Measurements from ENCODE around the gene ARGLU1. TPM values are rescaled to one million over a fixed set of nuclear protein-coding genes. Genes with fewer than 3 reads are reported as not detected.

ARGLU1 gene
- total RNA-seq, 1 experiment from 2014 or later = 31.8 TPM

- H3K36me3 ChIP-seq (ENCODE audit: low read depth, low read length) = no peaks in the 10 kb centered on the region
- ChIA-PET CTCF (no interaction called here), POLR2A (ENCODE audit: unreplicated experiment) (no interaction called here)
- H3K9me2 ChIP-seq (replicated peaks; ENCODE audit: low read length) = no peaks in the 10 kb centered on the region
- DNase-seq = no peak
- intact Hi-C loops (cut with micrococcal nuclease) = no loop called here
- no peak overlapping the region for H2AFZ ChIP-seq (ENCODE audit: low read length)
- H3K79me2 ChIP-seq (ENCODE audit: low read length) = no peaks in the 10 kb centered on the region
- no peak for ATAC-seq
- no peaks in the 10 kb centered on the region for H3F3A ChIP-seq (ENCODE audit: low read length, unreplicated experiment)
- H3K27ac ChIP-seq (ENCODE audit: low read length) = no peak overlapping the region
- no peaks in the 10 kb centered on the region for H3K27me3 ChIP-seq (ENCODE audit: low read length)
- TF ChIP-seq EZH2 (IDR thresholded peaks at IDR 0.05; ENCODE audit: low read length, unreplicated experiment) (no peak), CTCF (conservative IDR thresholded peaks at IDR 0.05; ENCODE audit: low read depth, low read length) (no peak), EZH2phosphoT487 (IDR thresholded peaks at IDR 0.05; ENCODE audit: borderline replicate concordance, low read length) (no peak)
- no peak overlapping the region for H3K4me3 ChIP-seq (ENCODE audit: low read length)
- no TSS peak for BruUV-seq (replicated peaks)
- H3K9me3 ChIP-seq (ENCODE audit: low read length) = no peaks in the 10 kb centered on the region
- H3K4me2 ChIP-seq (ENCODE audit: low read length) = no peak overlapping the region
- no peaks in the 10 kb centered on the region for H4K20me1 ChIP-seq (ENCODE audit: low read length)
- H3K9ac ChIP-seq (ENCODE audit: low read length) = no peak overlapping the region
- H3K4me1 ChIP-seq (ENCODE audit: insufficient read depth, low read length) = no peaks in the 10 kb centered on the region
Measured at GRCh38 chr13:106597186-106597585, 29.2 kb upstream of the ARGLU1 start.

DNA sequence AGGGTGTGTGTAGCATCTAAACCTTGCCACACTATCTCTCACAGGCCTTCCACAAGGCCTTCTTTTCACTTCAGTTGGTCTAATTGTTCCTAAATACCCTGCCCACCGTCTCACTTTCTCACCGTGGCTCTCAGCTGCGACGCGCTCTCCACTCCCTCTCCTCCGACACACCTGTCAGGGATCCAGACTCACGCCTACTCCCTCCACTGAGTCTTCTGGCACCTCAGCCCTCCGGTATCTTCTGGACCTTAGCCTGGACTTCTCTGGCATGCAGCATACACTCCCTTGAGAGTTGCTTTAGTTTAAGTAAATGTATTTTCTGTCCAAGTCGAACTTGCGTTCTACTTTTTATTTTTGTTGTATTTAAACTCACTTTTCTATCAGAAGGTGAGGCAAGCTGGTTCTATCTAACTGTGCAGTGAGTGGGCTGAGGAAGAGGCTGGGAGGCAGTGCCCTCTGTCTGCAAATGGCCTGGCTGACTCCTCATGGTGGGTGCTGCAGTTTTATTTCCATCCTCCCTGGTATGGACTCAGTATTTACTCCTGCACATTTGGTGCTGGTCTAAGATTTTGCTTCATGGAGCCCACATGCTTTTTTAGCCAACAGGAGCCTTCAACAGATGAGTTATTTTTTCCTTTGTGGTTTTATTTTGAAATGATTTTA is 28.5 kb upstream of the ARGLU1 start:
- no peak overlapping the region for H3K9ac ChIP-seq (ENCODE audit: low read length)
- TF ChIP-seq CTCF (conservative IDR thresholded peaks at IDR 0.05; ENCODE audit: low read depth, low read length) = no peak
- no peak for TF ChIP-seq EZH2 (IDR thresholded peaks at IDR 0.05; ENCODE audit: low read length, unreplicated experiment)
- TF ChIP-seq EZH2phosphoT487 (IDR thresholded peaks at IDR 0.05; ENCODE audit: borderline replicate concordance, low read length) = no peak
- H3K27ac ChIP-seq (ENCODE audit: low read length) = no peak overlapping the region
- intact Hi-C loops (cut with micrococcal nuclease) = no loop called here
- no peaks in the 10 kb centered on the region for H3K4me1 ChIP-seq (ENCODE audit: insufficient read depth, low read length)
- H3K4me2 ChIP-seq (ENCODE audit: low read length) = no peak overlapping the region
- H3K79me2 ChIP-seq (ENCODE audit: low read length) = no peaks in the 10 kb centered on the region
- ChIA-PET CTCF (no interaction called here), POLR2A (ENCODE audit: unreplicated experiment) (no interaction called here)
- no peaks in the 10 kb centered on the region for H3K9me2 ChIP-seq (replicated peaks; ENCODE audit: low read length)
- H3K36me3 ChIP-seq (ENCODE audit: low read depth, low read length) = no peaks in the 10 kb centered on the region
- H4K20me1 ChIP-seq (ENCODE audit: low read length) = no peaks in the 10 kb centered on the region
- BruUV-seq (replicated peaks) = no TSS peak
- DNase-seq = no peak
- H3K4me3 ChIP-seq (ENCODE audit: low read length) = no peak overlapping the region
- ATAC-seq = no peak
- no peaks in the 10 kb centered on the region for H3K9me3 ChIP-seq (ENCODE audit: low read length)
- H3F3A ChIP-seq (ENCODE audit: low read length, unreplicated experiment) = no peaks in the 10 kb centered on the region
- H3K27me3 ChIP-seq (ENCODE audit: low read length) = no peaks in the 10 kb centered on the region
- H2AFZ ChIP-seq (ENCODE audit: low read length) = no peak overlapping the region

DNA sequence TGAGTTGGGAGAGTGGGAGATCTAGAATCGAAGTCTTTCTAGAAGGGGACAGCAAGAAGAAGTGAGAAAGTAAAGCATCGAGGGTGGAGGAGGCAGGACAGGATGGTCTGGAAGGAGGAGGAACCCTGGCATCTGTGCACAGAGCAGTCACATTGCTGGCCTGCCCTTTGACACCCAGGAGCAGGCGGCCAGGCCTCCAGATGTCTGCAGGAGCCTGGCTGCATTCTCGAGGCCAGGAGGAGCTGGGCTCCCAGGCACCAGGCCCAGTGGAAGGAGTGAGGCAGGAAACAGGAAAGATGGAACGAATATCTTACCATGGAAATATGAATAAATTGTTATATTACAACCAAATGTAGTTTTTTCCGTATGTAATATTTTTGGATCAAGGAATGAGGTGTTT is 27.7 kb upstream of the ARGLU1 start:
- no peak overlapping the region for H3K4me2 ChIP-seq (ENCODE audit: low read length)
- H3K9me2 ChIP-seq (replicated peaks; ENCODE audit: low read length) = no peaks in the 10 kb centered on the region
- intact Hi-C loops (cut with micrococcal nuclease) = no loop called here
- H3K27me3 ChIP-seq (ENCODE audit: low read length) = no peaks in the 10 kb centered on the region
- no peaks in the 10 kb centered on the region for H4K20me1 ChIP-seq (ENCODE audit: low read length)
- H3K79me2 ChIP-seq (ENCODE audit: low read length) = no peaks in the 10 kb centered on the region
- TF ChIP-seq CTCF (conservative IDR thresholded peaks at IDR 0.05; ENCODE audit: low read depth, low read length) = no peak
- no peak for TF ChIP-seq EZH2 (IDR thresholded peaks at IDR 0.05; ENCODE audit: low read length, unreplicated experiment)
- TF ChIP-seq EZH2phosphoT487 (IDR thresholded peaks at IDR 0.05; ENCODE audit: borderline replicate concordance, low read length) = no peak
- H3K9me3 ChIP-seq (ENCODE audit: low read length) = no peaks in the 10 kb centered on the region
- DNase-seq (no peak), ATAC-seq (no peak)
- H3K27ac ChIP-seq (ENCODE audit: low read length) = no peak overlapping the region
- no TSS peak for BruUV-seq (replicated peaks)
- no peak overlapping the region for H3K4me3 ChIP-seq (ENCODE audit: low read length)
- H2AFZ ChIP-seq (ENCODE audit: low read length) = no peak overlapping the region
- H3K9ac ChIP-seq (ENCODE audit: low read length) = no peak overlapping the region
- CTCF ChIA-PET = no interaction called here
- POLR2A ChIA-PET (ENCODE audit: unreplicated experiment) = no interaction called here
- no peaks in the 10 kb centered on the region for H3K36me3 ChIP-seq (ENCODE audit: low read depth, low read length)
- no peaks in the 10 kb centered on the region for H3F3A ChIP-seq (ENCODE audit: low read length, unreplicated experiment)
- no peaks in the 10 kb centered on the region for H3K4me1 ChIP-seq (ENCODE audit: insufficient read depth, low read length)

All from PC-3 (cell line).